ENCODE results near the gene DGKB. TPM values are rescaled to one million over a fixed set of nuclear protein-coding genes. Genes with fewer than 3 reads are reported as not detected.

The DGKB gene
- total and polyA plus RNA-seq, 2 donors from 2014 or later, result 0.26 to 1.5 TPM

DNA sequence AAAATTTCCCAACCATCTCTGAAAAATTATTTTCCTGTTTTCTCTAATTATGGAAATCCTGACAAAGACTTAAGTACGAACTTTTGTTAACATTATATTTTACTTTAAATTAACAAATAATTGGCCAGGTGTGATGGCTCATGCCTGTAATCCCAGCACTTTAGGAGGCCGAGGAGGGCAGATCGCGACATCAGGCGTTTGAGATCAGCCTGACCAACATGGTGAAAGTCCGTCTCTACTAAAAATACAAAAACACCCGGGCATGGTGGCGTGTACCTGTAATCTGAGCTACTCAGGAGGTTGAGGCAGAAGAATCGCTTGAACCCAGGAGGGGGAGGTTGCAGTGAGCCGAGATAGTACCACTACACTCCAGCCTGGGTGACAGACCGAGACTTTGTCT is 32.2 kb downstream of the DGKB start:
- no peak for FAIRE-seq
- no peak overlapping the region for H3K27ac ChIP-seq (ENCODE audit: low read depth in 2 of 2, low read length in 2 of 2)

DNA sequence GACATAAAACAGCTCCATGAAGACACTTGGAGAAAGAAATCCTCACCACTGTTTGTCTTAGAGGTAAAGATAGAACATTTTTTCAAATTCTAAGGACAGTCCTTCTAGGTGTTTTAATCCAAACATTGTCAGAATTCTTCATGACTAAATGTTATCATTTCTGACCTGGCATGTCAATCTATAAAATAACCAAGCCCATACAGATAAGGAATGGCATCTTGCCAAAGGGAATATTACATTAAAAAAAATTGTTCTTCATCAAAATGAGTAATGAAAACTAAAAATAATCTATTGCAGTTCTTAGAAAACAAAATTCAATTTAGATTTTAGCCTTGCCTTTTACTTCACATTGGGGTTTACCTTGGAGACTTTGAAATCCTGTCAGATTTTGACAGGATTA is 33.6 kb downstream of the DGKB start:
- no peak for FAIRE-seq
- TF ChIP-seq, protein P1, sequence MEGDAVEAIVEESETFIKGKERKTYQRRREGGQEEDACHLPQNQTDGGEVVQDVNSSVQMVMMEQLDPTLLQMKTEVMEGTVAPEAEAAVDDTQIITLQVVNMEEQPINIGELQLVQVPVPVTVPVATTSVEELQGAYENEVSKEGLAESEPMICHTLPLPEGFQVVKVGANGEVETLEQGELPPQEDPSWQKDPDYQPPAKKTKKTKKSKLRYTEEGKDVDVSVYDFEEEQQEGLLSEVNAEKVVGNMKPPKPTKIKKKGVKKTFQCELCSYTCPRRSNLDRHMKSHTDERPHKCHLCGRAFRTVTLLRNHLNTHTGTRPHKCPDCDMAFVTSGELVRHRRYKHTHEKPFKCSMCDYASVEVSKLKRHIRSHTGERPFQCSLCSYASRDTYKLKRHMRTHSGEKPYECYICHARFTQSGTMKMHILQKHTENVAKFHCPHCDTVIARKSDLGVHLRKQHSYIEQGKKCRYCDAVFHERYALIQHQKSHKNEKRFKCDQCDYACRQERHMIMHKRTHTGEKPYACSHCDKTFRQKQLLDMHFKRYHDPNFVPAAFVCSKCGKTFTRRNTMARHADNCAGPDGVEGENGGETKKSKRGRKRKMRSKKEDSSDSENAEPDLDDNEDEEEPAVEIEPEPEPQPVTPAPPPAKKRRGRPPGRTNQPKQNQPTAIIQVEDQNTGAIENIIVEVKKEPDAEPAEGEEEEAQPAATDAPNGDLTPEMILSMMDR (IDR thresholded peaks at IDR 0.05; ENCODE audit: borderline replicate concordance, extremely low read depth, insufficient read depth), result no peak
- no peak overlapping the region for H3K4me3 ChIP-seq (ENCODE audit: low read length in 3 of 3)
- peaks cover 0 to 3% (median 0%) of the 10 kb centered on the region in 3 donors for H3K9me3 ChIP-seq (ENCODE audit: control insufficient read depth in 2 of 3, insufficient read depth in 1 of 3, low read length in 3 of 3)
- no peak for DNase-seq
- H3K27ac ChIP-seq (ENCODE audit: low read depth in 2 of 2, low read length in 2 of 2), result no peak overlapping the region
- no peak overlapping the region for H3K9ac ChIP-seq (ENCODE audit: low read length in 3 of 3)
- intact Hi-C loops (cut with DNase I), result no loop called here
- no peaks in the 10 kb centered on the region for H3K36me3 ChIP-seq (ENCODE audit: control insufficient read depth in 2 of 3, insufficient read depth in 3 of 3, low read length in 3 of 3)
- H3K4me1 ChIP-seq (ENCODE audit: control insufficient read depth in 2 of 3, insufficient read depth in 2 of 3, low read depth in 1 of 3, low read length in 3 of 3), result no peaks in the 10 kb centered on the region
- no peaks in the 10 kb centered on the region for H3K27me3 ChIP-seq (ENCODE audit: control insufficient read depth, insufficient read depth, low read length)

More for the DNA sequence above, 32.2 kb downstream of the DGKB start:
- intact Hi-C loops (cut with DNase I), result no loop called here
- H3K9me3 ChIP-seq (ENCODE audit: control insufficient read depth in 2 of 3, insufficient read depth in 1 of 3, low read length in 3 of 3), result peaks cover 0 to 3% (median 0%) of the 10 kb centered on the region in 3 donors
- H3K4me3 ChIP-seq (ENCODE audit: low read length in 3 of 3), result no peak overlapping the region
- no peaks in the 10 kb centered on the region for H3K36me3 ChIP-seq (ENCODE audit: control insufficient read depth in 2 of 3, insufficient read depth in 3 of 3, low read length in 3 of 3)
- H3K9ac ChIP-seq (ENCODE audit: low read length in 3 of 3), result no peak overlapping the region
- DNase-seq, result no peak
- no peaks in the 10 kb centered on the region for H3K4me1 ChIP-seq (ENCODE audit: control insufficient read depth in 2 of 3, insufficient read depth in 2 of 3, low read depth in 1 of 3, low read length in 3 of 3)
- H3K27me3 ChIP-seq (ENCODE audit: control insufficient read depth, insufficient read depth, low read length), result no peaks in the 10 kb centered on the region
- TF ChIP-seq, protein P1 (IDR thresholded peaks at IDR 0.05; ENCODE audit: borderline replicate concordance, extremely low read depth, insufficient read depth), result no peak

DNA sequence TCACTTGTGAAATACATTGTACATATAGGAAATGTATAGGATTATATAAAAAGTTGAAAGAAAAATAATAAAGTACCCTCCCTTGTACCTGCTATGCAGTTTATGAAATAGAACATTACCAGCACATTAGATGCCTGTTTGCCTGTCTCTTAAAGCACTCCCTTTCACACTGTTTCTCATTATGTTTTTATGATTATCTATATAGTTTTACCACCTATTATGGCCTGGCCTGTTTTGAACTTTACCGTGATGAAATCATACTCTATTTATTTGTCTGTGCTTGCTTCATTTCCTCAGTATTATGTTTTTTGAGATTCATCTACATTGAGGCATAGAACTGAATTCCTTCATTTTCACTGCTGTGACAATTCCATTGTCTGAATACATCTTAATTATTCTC is 41.1 kb downstream of the DGKB start:
- intact Hi-C loops (cut with DNase I), result no loop called here
- FAIRE-seq (no peak), DNase-seq (no peak)
- Histone ChIP-seq H3K36me3 (ENCODE audit: control insufficient read depth in 2 of 3, insufficient read depth in 3 of 3, low read length in 3 of 3) (no peaks in the 10 kb centered on the region), H3K9ac (ENCODE audit: low read length in 3 of 3) (no peak overlapping the region), H3K27ac (ENCODE audit: low read depth in 2 of 2, low read length in 2 of 2) (no peak overlapping the region), H3K27me3 (ENCODE audit: control insufficient read depth, insufficient read depth, low read length) (no peaks in the 10 kb centered on the region), H3K4me1 (ENCODE audit: control insufficient read depth in 2 of 3, insufficient read depth in 2 of 3, low read depth in 1 of 3, low read length in 3 of 3) (no peaks in the 10 kb centered on the region), H3K4me3 (ENCODE audit: low read length in 3 of 3) (no peak overlapping the region), H3K9me3 (ENCODE audit: control insufficient read depth in 2 of 3, insufficient read depth in 1 of 3, low read length in 3 of 3) (peaks cover 0 to 2% (median 0%) of the 10 kb centered on the region in 3 donors)
- TF ChIP-seq, protein P1 (IDR thresholded peaks at IDR 0.05; ENCODE audit: borderline replicate concordance, extremely low read depth, insufficient read depth), result no peak

DNA sequence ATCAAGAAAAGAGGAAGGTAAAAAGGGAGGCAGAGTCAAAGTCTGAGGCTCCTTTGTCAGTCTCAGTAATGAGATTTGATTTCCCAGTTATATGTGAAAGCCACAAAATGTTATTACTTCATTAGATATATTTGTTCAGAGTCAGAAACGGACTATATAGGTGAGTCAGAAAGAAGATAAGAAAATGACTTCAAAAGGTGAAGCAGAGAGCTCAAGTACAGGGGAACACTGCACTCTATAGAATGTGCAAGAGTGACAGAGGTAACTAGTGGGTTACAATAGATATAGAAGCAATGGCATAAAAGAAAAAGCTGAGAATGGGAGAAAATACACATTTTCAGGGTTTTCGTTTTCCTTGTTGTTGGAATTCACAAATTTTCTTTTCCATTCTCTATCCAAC is 43.3 kb downstream of the DGKB start:
- H3K27ac ChIP-seq (ENCODE audit: low read depth in 2 of 2, low read length in 2 of 2), result no peak overlapping the region
- TF ChIP-seq, protein P1 (IDR thresholded peaks at IDR 0.05; ENCODE audit: borderline replicate concordance, extremely low read depth, insufficient read depth), result no peak
- H3K4me3 ChIP-seq (ENCODE audit: low read length in 3 of 3), result no peak overlapping the region
- H3K9me3 ChIP-seq (ENCODE audit: control insufficient read depth in 2 of 3, insufficient read depth in 1 of 3, low read length in 3 of 3), result no peaks in the 10 kb centered on the region
- no peak overlapping the region for H3K9ac ChIP-seq (ENCODE audit: low read length in 3 of 3)
- H3K4me1 ChIP-seq (ENCODE audit: control insufficient read depth in 2 of 3, insufficient read depth in 2 of 3, low read depth in 1 of 3, low read length in 3 of 3), result no peaks in the 10 kb centered on the region
- intact Hi-C loops (cut with DNase I), result no loop called here
- no peak for DNase-seq
- H3K27me3 ChIP-seq (ENCODE audit: control insufficient read depth, insufficient read depth, low read length), result no peaks in the 10 kb centered on the region
- no peaks in the 10 kb centered on the region for H3K36me3 ChIP-seq (ENCODE audit: control insufficient read depth in 2 of 3, insufficient read depth in 3 of 3, low read length in 3 of 3)
- FAIRE-seq, result no peak

Data from kidney (tissue), 14 donors.